ENCODE data around the gene TMEM97. TPM values are rescaled to one million over a fixed set of nuclear protein-coding genes. Genes with fewer than 3 reads are reported as not detected.

TMEM97 gene
- total and polyA plus RNA-seq, 9 of the 15 experiments (the other 6 are each of a cell fraction or from before 2014, with no cell fraction given) = 34.6 to 121 (median 76.0) TPM

GRCh38 chr17:28318759-28319597, at the start of gene TMEM97 (continued):
- TF ChIP-seq PHF8 (IDR thresholded peaks at IDR 0.05; ENCODE audit: borderline replicate concordance, low read length) (peak; percentile 72), ZNF3 (CRISPR knock-in tag; IDR thresholded peaks at IDR 0.05) (no peak), GATAD2A (IDR thresholded peaks at IDR 0.05) (0 out of 2 replicates have a peak, but pooled peaks have one; percentile 28), SMAD3 (CRISPR knock-in tag; conservative IDR thresholded peaks at IDR 0.05) (no peak), ZNF717 (CRISPR knock-in tag; IDR thresholded peaks at IDR 0.05) (no peak), HSF4 (CRISPR knock-in tag; IDR thresholded peaks at IDR 0.05; ENCODE audit: borderline replicate concordance) (no peak), ETV5 (CRISPR knock-in tag; IDR thresholded peaks at IDR 0.05; ENCODE audit: low read depth) (no peak), ZNF431 (CRISPR knock-in tag; IDR thresholded peaks at IDR 0.05) (peak; percentile 68), EZH2 (IDR thresholded peaks at IDR 0.05; ENCODE audit: borderline replicate concordance, low read depth, low read length) (no peak), CREBBP (IDR thresholded peaks at IDR 0.05; ENCODE audit: low read depth, low read length) (no peak), RB1 (IDR thresholded peaks at IDR 0.05; ENCODE audit: low read depth) (peak; percentile 65; the same call in 1 of the 2 replicates), E2F5 (CRISPR knock-in tag; IDR thresholded peaks at IDR 0.05) (no peak), ARHGAP35 (IDR thresholded peaks at IDR 0.05; ENCODE audit: partially characterized antibody) (no peak), ZBTB8A (IDR thresholded peaks at IDR 0.05; ENCODE audit: partially characterized antibody) (no peak), DIDO1 (tag; IDR thresholded peaks at IDR 0.05; ENCODE audit: low read depth) (no peak), ZNF778 (CRISPR knock-in tag; IDR thresholded peaks at IDR 0.05) (no peak), ZNF551 (CRISPR knock-in tag; IDR thresholded peaks at IDR 0.05) (no peak), SREBF1 (IDR thresholded peaks at IDR 0.05; ENCODE audit: borderline replicate concordance, low read depth, low read length) (no peak), MAZ (CRISPR knock-in tag; conservative IDR thresholded peaks at IDR 0.05 in 1 of 2, IDR thresholded peaks at IDR 0.05 in 1 of 2) (peak; percentile 57 to 82; a peak in 2 of 4 replicates), PCBP2 (IDR thresholded peaks at IDR 0.05; ENCODE audit: low read depth, low read length, poor library complexity, severe bottlenecking) (no peak), POU5F1 (IDR thresholded peaks at IDR 0.05; ENCODE audit: borderline replicate concordance, low read depth, low read length, partially characterized antibody) (no peak), HMGN3 (IDR thresholded peaks at IDR 0.05; ENCODE audit: borderline replicate concordance, extremely low read depth, insufficient read length, low read depth, low read length) (no peak), BMI1 (IDR thresholded peaks at IDR 0.05; ENCODE audit: low read length) (no peak), SP1 (CRISPR knock-in tag; IDR thresholded peaks at IDR 0.05) (peak; percentile 88)
- TF ChIP-seq, protein P1, sequence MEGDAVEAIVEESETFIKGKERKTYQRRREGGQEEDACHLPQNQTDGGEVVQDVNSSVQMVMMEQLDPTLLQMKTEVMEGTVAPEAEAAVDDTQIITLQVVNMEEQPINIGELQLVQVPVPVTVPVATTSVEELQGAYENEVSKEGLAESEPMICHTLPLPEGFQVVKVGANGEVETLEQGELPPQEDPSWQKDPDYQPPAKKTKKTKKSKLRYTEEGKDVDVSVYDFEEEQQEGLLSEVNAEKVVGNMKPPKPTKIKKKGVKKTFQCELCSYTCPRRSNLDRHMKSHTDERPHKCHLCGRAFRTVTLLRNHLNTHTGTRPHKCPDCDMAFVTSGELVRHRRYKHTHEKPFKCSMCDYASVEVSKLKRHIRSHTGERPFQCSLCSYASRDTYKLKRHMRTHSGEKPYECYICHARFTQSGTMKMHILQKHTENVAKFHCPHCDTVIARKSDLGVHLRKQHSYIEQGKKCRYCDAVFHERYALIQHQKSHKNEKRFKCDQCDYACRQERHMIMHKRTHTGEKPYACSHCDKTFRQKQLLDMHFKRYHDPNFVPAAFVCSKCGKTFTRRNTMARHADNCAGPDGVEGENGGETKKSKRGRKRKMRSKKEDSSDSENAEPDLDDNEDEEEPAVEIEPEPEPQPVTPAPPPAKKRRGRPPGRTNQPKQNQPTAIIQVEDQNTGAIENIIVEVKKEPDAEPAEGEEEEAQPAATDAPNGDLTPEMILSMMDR (IDR thresholded peaks at IDR 0.05 in 2 of 3, conservative IDR thresholded peaks at IDR 0.05 in 1 of 3; ENCODE audit: insufficient read depth in 2 of 3, low read depth in 1 of 3, low read length in 3 of 3) = no peak; a peak in 1 of 6 replicates
- TF ChIP-seq, protein P2, sequence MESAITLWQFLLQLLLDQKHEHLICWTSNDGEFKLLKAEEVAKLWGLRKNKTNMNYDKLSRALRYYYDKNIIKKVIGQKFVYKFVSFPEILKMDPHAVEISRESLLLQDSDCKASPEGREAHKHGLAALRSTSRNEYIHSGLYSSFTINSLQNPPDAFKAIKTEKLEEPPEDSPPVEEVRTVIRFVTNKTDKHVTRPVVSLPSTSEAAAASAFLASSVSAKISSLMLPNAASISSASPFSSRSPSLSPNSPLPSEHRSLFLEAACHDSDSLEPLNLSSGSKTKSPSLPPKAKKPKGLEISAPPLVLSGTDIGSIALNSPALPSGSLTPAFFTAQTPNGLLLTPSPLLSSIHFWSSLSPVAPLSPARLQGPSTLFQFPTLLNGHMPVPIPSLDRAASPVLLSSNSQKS (CRISPR knock-in tag; IDR thresholded peaks at IDR 0.05) = no peak

Data from K562 (cell line).